Cardiac fibroblast (primary cell): ENCODE results near the gene NECAB3.
A peak's percentile ranks its signal among the peaks of the same experiment; 100 is the strongest.

Experiments used
- DNase-seq, 2 donors: peaks; one replicate each; pipeline versions ENCODE4 v3.0.0 to v3.0.0-alpha.2; 2010; ENCODE audit warnings: low read depth in 2 of 2
- H3K4me3 ChIP-seq, 2 donors: replicated peaks in 1 of 2; 1 replicate in 1 of 2; 2 replicates in 1 of 2; pipeline ENCODE4 v1.5.1; 2011; ENCODE audit warnings: low read depth in 2 of 2, low read length in 2 of 2, mild to moderate bottlenecking in 2 of 2, moderate library complexity in 1 of 2
- TF ChIP-seq, protein P1 (sequence below): IDR thresholded peaks from one replicate; pipeline ENCODE4 v1.5.1; 2011; ENCODE audit warnings: low read depth, mild to moderate bottlenecking, low read length, inconsistent platforms

NECAB3 gene

DNA sequence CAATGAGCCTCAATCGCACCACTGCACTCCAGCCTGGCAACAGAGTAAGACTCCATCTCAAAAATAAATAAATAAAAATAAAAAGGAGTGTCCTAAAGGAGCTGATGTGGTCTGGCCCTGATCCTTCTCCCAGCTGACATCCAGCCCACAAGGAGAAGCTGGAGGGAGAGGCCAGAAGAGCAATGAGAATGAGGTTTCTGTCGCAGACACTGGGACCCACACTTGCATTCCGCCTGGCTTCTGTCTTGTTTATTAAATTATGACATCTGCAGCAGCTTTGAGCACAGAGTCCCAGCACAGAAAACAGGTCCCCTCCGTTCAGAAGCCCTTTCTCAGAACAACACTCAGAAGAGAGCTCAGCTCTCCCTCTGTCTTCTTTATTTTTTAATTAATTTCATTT lies 22.2 kb upstream of the NECAB3 start:
- TF ChIP-seq, protein P1, sequence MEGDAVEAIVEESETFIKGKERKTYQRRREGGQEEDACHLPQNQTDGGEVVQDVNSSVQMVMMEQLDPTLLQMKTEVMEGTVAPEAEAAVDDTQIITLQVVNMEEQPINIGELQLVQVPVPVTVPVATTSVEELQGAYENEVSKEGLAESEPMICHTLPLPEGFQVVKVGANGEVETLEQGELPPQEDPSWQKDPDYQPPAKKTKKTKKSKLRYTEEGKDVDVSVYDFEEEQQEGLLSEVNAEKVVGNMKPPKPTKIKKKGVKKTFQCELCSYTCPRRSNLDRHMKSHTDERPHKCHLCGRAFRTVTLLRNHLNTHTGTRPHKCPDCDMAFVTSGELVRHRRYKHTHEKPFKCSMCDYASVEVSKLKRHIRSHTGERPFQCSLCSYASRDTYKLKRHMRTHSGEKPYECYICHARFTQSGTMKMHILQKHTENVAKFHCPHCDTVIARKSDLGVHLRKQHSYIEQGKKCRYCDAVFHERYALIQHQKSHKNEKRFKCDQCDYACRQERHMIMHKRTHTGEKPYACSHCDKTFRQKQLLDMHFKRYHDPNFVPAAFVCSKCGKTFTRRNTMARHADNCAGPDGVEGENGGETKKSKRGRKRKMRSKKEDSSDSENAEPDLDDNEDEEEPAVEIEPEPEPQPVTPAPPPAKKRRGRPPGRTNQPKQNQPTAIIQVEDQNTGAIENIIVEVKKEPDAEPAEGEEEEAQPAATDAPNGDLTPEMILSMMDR: no peak
- DNase-seq: no peak
- H3K4me3 ChIP-seq: no peak overlapping the region

DNA sequence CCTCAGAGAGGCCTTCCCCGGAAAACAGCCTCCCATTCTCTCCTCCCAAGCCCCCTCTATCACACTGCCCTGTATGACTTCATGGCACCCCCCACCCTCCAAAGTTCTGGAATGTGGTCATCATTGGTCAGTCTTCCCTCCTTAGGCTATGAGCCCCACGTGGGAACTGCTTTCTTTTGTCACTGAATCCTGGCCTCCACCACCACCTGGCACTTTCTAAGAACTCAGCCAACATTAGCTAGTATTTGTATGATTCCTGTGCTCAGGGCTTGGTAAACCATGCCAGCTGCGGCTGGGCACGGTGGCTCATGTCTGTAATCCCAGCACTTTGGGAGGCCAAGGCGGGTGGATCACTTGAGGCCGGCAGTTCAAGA lies 20.4 kb upstream of the NECAB3 start:
- no peak for DNase-seq
- H3K4me3 ChIP-seq: no peak overlapping the region
- TF ChIP-seq, protein P1: no peak

DNA sequence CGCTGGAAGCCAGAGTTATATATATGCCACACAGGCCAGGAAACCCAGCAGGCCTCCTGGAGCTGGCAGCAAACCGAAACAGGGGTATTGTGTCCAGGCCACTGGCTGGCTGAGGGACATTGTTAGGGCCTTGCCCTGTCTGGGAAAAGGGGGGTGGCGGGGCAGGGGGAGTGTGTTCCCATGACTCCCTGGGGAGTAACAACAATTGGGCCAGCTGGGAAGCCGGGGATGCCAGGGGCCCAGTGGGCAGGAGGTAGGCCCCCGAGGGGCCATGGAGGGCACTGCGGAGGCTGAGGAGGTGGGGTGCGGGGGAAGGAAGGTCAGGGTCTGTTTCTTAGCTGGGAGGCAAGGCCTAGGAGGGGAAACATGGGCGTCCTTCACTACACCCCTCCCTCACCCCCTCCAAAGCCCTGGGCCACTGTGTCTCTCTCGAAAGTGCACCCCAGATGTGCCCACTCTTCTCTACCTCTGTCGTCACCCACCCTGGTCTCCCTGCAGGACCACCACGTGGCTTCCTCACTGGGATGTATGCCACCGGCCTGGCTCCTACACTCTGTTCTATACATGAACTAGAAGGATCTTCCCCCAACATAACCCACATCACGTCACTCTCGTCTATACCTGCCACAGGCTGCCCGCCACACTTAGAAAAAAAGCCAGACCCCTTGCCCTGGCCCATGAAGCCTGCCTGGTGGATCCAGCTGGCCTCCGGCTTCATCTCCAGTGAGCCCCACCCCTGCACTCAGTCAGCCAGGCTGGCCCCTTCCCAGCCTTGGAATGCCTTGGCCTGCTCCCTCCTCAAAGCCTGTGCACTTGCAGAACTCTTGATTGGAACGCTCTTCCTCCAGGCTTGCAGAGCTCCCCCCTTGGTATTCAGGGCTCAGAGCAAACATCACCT lies 19.8 kb upstream of the NECAB3 start:
- TF ChIP-seq, protein P1: no peak
- H3K4me3 ChIP-seq: no peak overlapping the region
- DNase-seq: peak in 1 of 2 donors; percentile 20

DNA sequence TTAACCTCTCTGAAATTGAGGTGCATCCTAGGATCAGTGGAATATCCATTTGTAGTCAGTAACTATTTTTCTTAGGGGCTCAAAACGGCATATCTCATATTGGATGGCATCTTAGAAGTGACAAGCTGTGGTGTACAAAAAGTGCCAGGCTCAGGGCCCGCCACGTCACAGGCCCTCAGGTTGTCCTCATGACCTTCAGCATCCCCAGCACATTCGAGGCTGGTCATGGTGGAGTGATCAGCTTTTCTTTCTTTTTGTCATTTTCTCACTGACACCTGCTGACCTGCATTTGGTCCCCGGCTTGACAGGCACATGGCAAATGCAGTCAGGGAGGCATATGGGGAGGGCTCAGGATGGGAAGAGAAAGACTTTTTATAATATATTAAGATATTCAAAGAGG lies 19.1 kb upstream of the NECAB3 start:
- TF ChIP-seq, protein P1: no peak
- DNase-seq: no peak
- H3K4me3 ChIP-seq: no peak overlapping the region

DNA sequence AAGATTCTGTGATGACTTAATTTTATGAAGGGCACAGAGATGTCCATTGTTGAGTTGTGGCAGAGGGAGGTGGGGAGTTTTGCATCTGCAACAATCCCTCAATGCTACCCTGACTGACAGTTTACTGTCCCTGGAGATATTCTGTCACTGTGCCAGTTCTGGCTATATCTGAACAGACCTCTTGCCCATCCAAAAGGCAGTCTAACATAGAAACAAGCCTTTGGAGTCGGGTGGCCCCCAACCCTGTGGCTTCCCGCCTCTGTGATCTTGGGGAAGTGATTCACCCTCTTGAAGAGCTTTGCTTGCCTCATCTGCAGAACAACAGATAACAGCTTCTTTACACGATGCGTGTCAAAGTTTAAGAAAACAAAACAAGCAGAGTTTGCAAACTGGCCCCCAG lies 15.7 kb upstream of the NECAB3 start:
- H3K4me3 ChIP-seq: no peak overlapping the region
- peak; percentile 65 to 77 for DNase-seq

DNA sequence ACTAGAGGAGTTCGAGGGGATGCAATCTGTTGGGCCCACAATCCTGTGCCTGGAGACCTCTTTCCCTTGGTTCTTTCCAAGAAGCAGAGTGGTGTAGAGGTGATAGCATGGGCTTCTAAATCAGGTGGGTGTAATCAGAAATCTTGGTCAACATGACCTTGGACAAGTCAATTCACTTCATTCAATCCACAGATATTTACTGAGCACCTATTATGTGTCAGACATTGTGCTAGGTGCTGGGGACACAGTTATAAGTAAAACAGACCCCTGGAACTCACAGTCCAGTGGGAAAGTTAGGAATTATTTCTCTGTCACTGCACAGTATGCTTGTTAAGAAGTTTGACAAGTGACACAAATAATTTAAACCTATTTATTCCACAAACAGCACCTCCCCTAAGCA lies 15.3 kb upstream of the NECAB3 start:
- TF ChIP-seq, protein P1: no peak
- no peak for DNase-seq
- H3K4me3 ChIP-seq: no peak overlapping the region

More for the DNA sequence above, 15.7 kb upstream of the NECAB3 start:
- TF ChIP-seq, protein P1: no peak

DNA sequence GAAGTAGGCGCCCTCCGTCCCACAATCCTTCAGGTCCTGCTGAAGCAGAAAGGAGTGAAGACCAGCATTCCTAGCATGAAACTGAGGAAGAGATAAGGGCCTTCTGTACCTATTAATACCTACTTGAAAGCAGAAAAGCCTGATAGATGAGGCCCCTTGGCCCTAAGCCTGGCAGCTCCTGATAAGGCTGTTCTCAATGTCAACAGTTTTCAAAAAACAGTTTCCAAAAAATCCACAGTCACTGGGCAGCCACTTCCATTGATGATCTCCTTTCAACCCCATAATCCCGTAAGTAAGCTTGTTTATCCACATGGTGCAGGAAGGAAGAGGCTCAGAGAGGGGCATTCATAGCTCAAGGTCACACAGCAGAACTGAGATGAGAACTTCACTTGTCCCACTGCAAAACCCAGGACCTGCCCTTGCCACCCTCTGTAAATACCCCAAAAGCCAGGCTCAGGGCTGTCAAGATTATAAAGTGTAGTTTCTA lies 14.8 kb upstream of the NECAB3 start:
- TF ChIP-seq, protein P1: no peak
- no peak for DNase-seq
- no peak overlapping the region for H3K4me3 ChIP-seq
